ENCODE measurements around the gene ACSL1. TPM values are rescaled to one million over a fixed set of nuclear protein-coding genes. Genes with fewer than 3 reads are reported as not detected.

The ACSL1 gene
- total and polyA plus RNA-seq, 2 of the 8 experiments (the other 6 are each of a cell fraction or from before 2014, with no cell fraction given): 2.3 to 8.7 TPM

GRCh38 chr4:184818216-184818564, 7.6 kb downstream of the ACSL1 start:
- Histone ChIP-seq H2BK120ac (replicated peaks; ENCODE audit: low read depth, low read length) (no peak overlapping the region), H3K27ac (ENCODE audit: low read depth, low read length) (no peak overlapping the region), H3K79me2 (ENCODE audit: control insufficient read depth in 1 of 2, insufficient read depth in 2 of 2, low read length in 2 of 2) (no peaks in the 10 kb centered on the region), H4K20me1 (replicated peaks in 1 of 2; ENCODE audit: control insufficient read depth in 1 of 2, insufficient read depth in 2 of 2, low read length in 2 of 2) (no peaks in the 10 kb centered on the region), H3K79me1 (ENCODE audit: low read depth, low read length) (no peaks in the 10 kb centered on the region), H3K9ac (replicated peaks in 1 of 4; ENCODE audit: extremely low read depth in 1 of 4, low read depth in 3 of 4, low read length in 3 of 4) (no peak overlapping the region), H2BK20ac (ENCODE audit: low read length) (no peak overlapping the region), H3K18ac (ENCODE audit: extremely low read depth, low read length) (no peak overlapping the region), H3K9me3 (ENCODE audit: insufficient read depth in 2 of 2, low read depth in 1 of 2, low read length in 1 of 2) (no peaks in the 10 kb centered on the region), H3K23ac (ENCODE audit: insufficient read length) (no peak overlapping the region), H2BK15ac (ENCODE audit: low read length) (no peak overlapping the region), H2AFZ (ENCODE audit: low read length) (no peak overlapping the region), H2BK5ac (ENCODE audit: low read depth, low read length) (no peak overlapping the region), H3K14ac (ENCODE audit: insufficient read length) (no peak overlapping the region), H3K4ac (replicated peaks; ENCODE audit: insufficient read length, low read depth, low read length) (no peak overlapping the region), H3K36me3 (ENCODE audit: control insufficient read depth in 2 of 4, insufficient read depth in 4 of 4, low read length in 3 of 4) (no peaks in the 10 kb centered on the region), H3K4me3 (ENCODE audit: extremely low read depth in 1 of 4, insufficient read depth in 2 of 4, low read depth in 3 of 4, low read length in 4 of 4) (no peak overlapping the region), H2AK5ac (ENCODE audit: low read depth, low read length) (no peak overlapping the region), H4K8ac (ENCODE audit: extremely low read depth, insufficient read depth, low read length) (no peak overlapping the region), H4K5ac (ENCODE audit: insufficient read length, low read depth, low read length) (no peak overlapping the region), H3K4me1 (replicated peaks in 1 of 4; ENCODE audit: control insufficient read depth in 3 of 4, insufficient read depth in 4 of 4, low read length in 3 of 4) (peaks cover 0 to 3% (median 1%) of the 10 kb centered on the region in 4 experiments; a peak in 4 of 7 replicates), H3K27me3 (replicated peaks in 1 of 4; ENCODE audit: control insufficient read depth in 3 of 4, extremely low read depth in 1 of 4, insufficient read depth in 3 of 4, low read length in 3 of 4) (peaks cover 0 to 5% (median 0%) of the 10 kb centered on the region in 4 experiments; a peak in 3 of 7 replicates), H2BK12ac (ENCODE audit: low read depth, low read length) (no peak overlapping the region), H3K4me2 (ENCODE audit: insufficient read depth in 1 of 2, low read depth in 2 of 2, low read length in 2 of 2) (no peak overlapping the region), H3K56ac (replicated peaks; ENCODE audit: insufficient read length, low read depth, low read length) (no peak overlapping the region), H3K23me2 (ENCODE audit: low read depth, low read length) (no peaks in the 10 kb centered on the region), H4K91ac (replicated peaks; ENCODE audit: insufficient read length, low read length) (no peak overlapping the region)
- ChIA-PET POLR2A (ENCODE audit: partially characterized antibody) (no interaction called here), CTCF (ENCODE audit: partially characterized antibody) (no interaction called here)
- FAIRE-seq (no peak), DNase-seq (ENCODE audit: low read depth in 1 of 2, low spot score in 2 of 2) (no peak)
- TF ChIP-seq TAF7 (optimal IDR thresholded peaks at IDR 0.05; ENCODE audit: borderline replicate concordance, low read depth, low read length) (no peak), FOSL1 (IDR thresholded peaks at IDR 0.05; ENCODE audit: insufficient read depth, low read depth, low read length) (no peak), ZNF274 (IDR thresholded peaks at IDR 0.05; ENCODE audit: borderline replicate concordance, extremely low read depth, low read length) (no peak), CBX5 (IDR thresholded peaks at IDR 0.05; ENCODE audit: low read depth, low read length) (no peak), SAP30 (IDR thresholded peaks at IDR 0.05; ENCODE audit: insufficient read depth, insufficient replicate concordance, low read length) (no peak), SIX5 (IDR thresholded peaks at IDR 0.05; ENCODE audit: low read depth, low read length) (no peak), CEBPB (IDR thresholded peaks at IDR 0.05; ENCODE audit: low read depth, low read length) (no peak), EGR1 (IDR thresholded peaks at IDR 0.05; ENCODE audit: borderline replicate concordance, low read depth, low read length) (no peak), TBP (IDR thresholded peaks at IDR 0.05; ENCODE audit: low read depth, low read length) (no peak), RBBP5 (IDR thresholded peaks at IDR 0.05; ENCODE audit: borderline replicate concordance, low read depth, low read length) (no peak), ASH2L (IDR thresholded peaks at IDR 0.05; ENCODE audit: low read length) (no peak), JUND (IDR thresholded peaks at IDR 0.05; ENCODE audit: low read length) (no peak), BRCA1 (IDR thresholded peaks at IDR 0.05; ENCODE audit: low read depth, low read length) (no peak), TAF1 (IDR thresholded peaks at IDR 0.05; ENCODE audit: low read depth, low read length) (no peak), JUN (IDR thresholded peaks at IDR 0.05; ENCODE audit: low read depth, low read length) (no peak)
- WGBS, 2 experiments (ENCODE audit: extremely low coverage in 1 of 2, insufficient coverage in 1 of 2, insufficient read length in 1 of 2, insufficient replicate concordance in 2 of 2, low coverage in 1 of 2, low lambda C conversion rate in 2 of 2, missing lambda C conversion rate in 1 of 2): 88% methylated on average over 4 of the region's 4 CpGs; no CpG with 5 or more reads in 1 of the 2 experiments

All from H1 (cell line).